Stimulated activated naive CD8-positive, alpha-beta T cell treated with anti-CD3 and anti-CD28 coated beads, Interleukin-15, amount 100 ng/mL, for 72 hours (primary cell): ENCODE results near the gene KITLG.
A peak's percentile ranks its signal among the peaks of the same experiment; 100 is the strongest.
"Not testable (repeated sequence)": the region's sequence is repeated elsewhere in the genome, so short reads cannot be mapped to it uniquely, and the experiment has no call there.

Source experiments
- ATAC-seq: fragments of 150-1000 bp; cut with Tn5 transposase; 2 replicates; pipeline ENCODE4 v1.10.0; 2021; ENCODE audit warnings: mild to moderate bottlenecking, moderate library complexity
- DNase-seq, 2 donors: peaks; one replicate each; pipeline ENCODE4 v3.0.0; 2021 to 2022
- H3K27ac Mint-ChIP-seq, 2 donors: one replicate each; pipeline ENCODE4 v1.8.0; 2022; ENCODE audit warnings: mild to moderate bottlenecking in 2 of 2, mixed read lengths in 2 of 2, moderate library complexity in 2 of 2
- H3K27me3 Mint-ChIP-seq: one replicate; pipeline ENCODE4 v1.8.0; 2022; ENCODE audit warnings: mixed read lengths
- H3K4me1 Mint-ChIP-seq: one replicate; pipeline ENCODE4 v1.8.0; 2022; ENCODE audit warnings: mild to moderate bottlenecking, mixed read lengths
- H3K4me3 Mint-ChIP-seq, 2 donors: one replicate each; pipeline ENCODE4 v1.8.0; 2022; ENCODE audit warnings: mild to moderate bottlenecking in 2 of 2, mixed read lengths in 2 of 2, moderate library complexity in 1 of 2
- H3K9me3 Mint-ChIP-seq, 2 donors: one replicate each; pipeline ENCODE4 v1.8.0; 2022; ENCODE audit warnings: mixed read lengths in 2 of 2

Gene KITLG

GRCh38 chr12:88496429-88496828 lies 83.8 kb downstream of the KITLG start:
- DNase-seq = no peak
- ATAC-seq = no peak
- H3K4me1 Mint-ChIP-seq = no peaks in the 10 kb centered on the region
- peaks cover 7 to 11% of the 10 kb centered on the region in 2 donors for H3K9me3 Mint-ChIP-seq
- no peak overlapping the region for H3K4me3 Mint-ChIP-seq
- no peaks in the 10 kb centered on the region for H3K27me3 Mint-ChIP-seq
- H3K27ac Mint-ChIP-seq = no peak overlapping the region

GRCh38 chr12:88495031-88495430 lies 85.2 kb downstream of the KITLG start:
- no peaks in the 10 kb centered on the region for H3K27me3 Mint-ChIP-seq
- no peaks in the 10 kb centered on the region for H3K4me1 Mint-ChIP-seq
- ATAC-seq (no peak), DNase-seq (no peak)
- no peak overlapping the region for H3K4me3 Mint-ChIP-seq
- peaks cover 6 to 8% of the 10 kb centered on the region in 2 donors for H3K9me3 Mint-ChIP-seq
- H3K27ac Mint-ChIP-seq = no peak overlapping the region

- no peaks in the 10 kb centered on the region for H3K27me3 Mint-ChIP-seq
Observed at GRCh38 chr12:88494520-88494919, 85.8 kb downstream of the KITLG start.

GRCh38 chr12:88493636-88494035 lies 86.6 kb downstream of the KITLG start:
- Mint-ChIP-seq H3K27ac (no peak overlapping the region), H3K9me3 (no peaks in the 10 kb centered on the region), H3K4me1 (no peaks in the 10 kb centered on the region), H3K27me3 (no peaks in the 10 kb centered on the region), H3K4me3 (no peak overlapping the region)
- ATAC-seq (no peak), DNase-seq (no peak)

More at GRCh38 chr12:88494520-88494919, 85.8 kb downstream of the KITLG start:
- no peaks in the 10 kb centered on the region for H3K4me1 Mint-ChIP-seq
- no peak overlapping the region for H3K4me3 Mint-ChIP-seq
- ATAC-seq (no peak), DNase-seq (no peak)
- H3K9me3 Mint-ChIP-seq = peaks cover under 1 to 2% of the 10 kb centered on the region in 2 donors
- no peak overlapping the region for H3K27ac Mint-ChIP-seq

DNA sequence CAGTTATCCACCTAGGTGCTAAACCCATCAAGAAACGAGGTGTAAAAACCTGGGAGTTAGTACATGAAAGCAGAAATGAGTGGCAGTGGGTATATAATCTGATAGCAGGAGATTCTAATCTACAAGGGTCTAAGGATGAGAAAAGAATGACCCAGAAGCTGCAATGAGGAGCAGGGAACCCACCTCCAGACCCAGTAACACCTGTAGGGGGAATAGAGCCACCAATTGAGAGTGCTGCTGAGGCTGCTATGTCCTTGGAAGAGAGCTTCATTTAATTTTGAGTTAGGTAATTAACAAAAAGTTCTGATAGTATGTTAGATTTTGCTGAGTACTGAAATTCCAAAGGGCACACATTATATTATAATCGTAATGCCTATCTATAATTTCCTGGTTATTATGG lies 89.8 kb downstream of the KITLG start:
- H3K27me3 Mint-ChIP-seq = no peaks in the 10 kb centered on the region
- no peaks in the 10 kb centered on the region for H3K9me3 Mint-ChIP-seq
- no peak for DNase-seq
- H3K27ac Mint-ChIP-seq = no peak overlapping the region
- no peak for ATAC-seq
- H3K4me1 Mint-ChIP-seq = no peaks in the 10 kb centered on the region
- no peak overlapping the region for H3K4me3 Mint-ChIP-seq

DNA sequence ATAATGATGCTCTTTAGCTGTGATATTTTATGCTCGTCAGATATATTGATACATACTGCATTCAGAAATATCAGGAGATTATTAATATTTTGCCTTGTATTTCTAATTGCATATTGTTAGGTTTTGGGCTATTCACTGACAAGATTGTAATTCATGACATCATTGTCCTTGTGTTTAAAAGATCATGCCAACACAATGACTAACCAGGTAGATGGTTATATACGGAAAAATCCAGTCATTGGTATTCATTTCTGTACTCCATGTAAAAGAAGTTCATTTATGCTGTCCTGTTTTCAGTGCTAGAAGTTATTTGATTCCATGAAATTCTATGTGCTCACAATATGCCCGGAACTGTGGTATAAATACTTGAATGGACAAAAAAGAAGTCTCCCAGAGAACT lies 107.5 kb downstream of the KITLG start:
- ATAC-seq = no peak
- Mint-ChIP-seq H3K4me1 (no peaks in the 10 kb centered on the region), H3K9me3 (peaks cover 4 to 18% of the 10 kb centered on the region in 2 donors), H3K27me3 (no peaks in the 10 kb centered on the region), H3K4me3 (no peak overlapping the region), H3K27ac (no peak overlapping the region)
- no peak for DNase-seq

GRCh38 chr12:88472248-88472647 lies 108.0 kb downstream of the KITLG start:
- DNase-seq (no peak), ATAC-seq (no peak)
- Mint-ChIP-seq H3K9me3 (peaks cover 4 to 18% of the 10 kb centered on the region in 2 donors), H3K27me3 (no peaks in the 10 kb centered on the region), H3K4me3 (no peak overlapping the region), H3K27ac (no peak overlapping the region), H3K4me1 (no peaks in the 10 kb centered on the region)

DNA sequence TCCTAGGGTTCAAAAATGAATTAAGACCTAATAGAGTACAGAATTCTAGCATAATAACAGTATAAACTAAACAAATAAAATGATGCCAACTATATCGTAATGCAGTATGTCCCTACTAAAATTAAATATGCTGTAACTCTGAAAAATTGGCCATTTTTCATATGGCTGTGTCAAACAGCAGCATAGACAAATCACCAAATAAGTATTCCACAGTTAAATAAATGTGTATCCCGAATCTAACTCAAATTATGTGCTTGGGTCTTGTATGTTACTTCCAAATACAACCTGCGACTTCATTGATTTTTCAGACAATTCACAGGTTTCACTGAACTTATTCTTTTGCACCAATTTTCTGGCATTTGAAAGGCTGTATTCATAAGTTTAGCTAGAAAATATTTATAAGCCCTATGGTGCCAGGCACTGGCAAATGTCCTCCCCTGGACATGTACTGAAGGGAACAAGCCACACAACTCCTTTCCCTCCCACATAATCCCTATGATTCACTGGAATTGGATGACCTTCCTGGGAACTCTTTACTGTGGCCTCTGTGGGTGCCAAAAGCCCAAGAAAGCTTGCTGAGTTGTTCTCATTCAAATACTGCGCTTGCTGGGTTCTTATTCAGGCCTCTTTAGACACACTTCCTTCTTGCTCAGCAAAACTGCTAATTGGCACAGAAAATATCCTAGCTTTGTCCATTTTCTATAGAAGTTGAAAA lies 108.8 kb downstream of the KITLG start:
- Mint-ChIP-seq H3K9me3 (peaks cover 4 to 14% of the 10 kb centered on the region in 2 donors), H3K4me3 (no peak overlapping the region), H3K27ac (no peak overlapping the region), H3K4me1 (no peaks in the 10 kb centered on the region), H3K27me3 (no peaks in the 10 kb centered on the region)
- DNase-seq (no peak), ATAC-seq (no peak)

GRCh38 chr12:88469154-88469553 lies 111.1 kb downstream of the KITLG start:
- no peak overlapping the region for H3K27ac Mint-ChIP-seq
- ATAC-seq (no peak), DNase-seq (no peak)
- H3K4me3 Mint-ChIP-seq = no peak overlapping the region
- H3K27me3 Mint-ChIP-seq = no peaks in the 10 kb centered on the region
- H3K9me3 Mint-ChIP-seq = peaks cover 4 to 13% of the 10 kb centered on the region in 2 donors
- no peaks in the 10 kb centered on the region for H3K4me1 Mint-ChIP-seq

- Mint-ChIP-seq H3K27ac (no peak overlapping the region), H3K9me3 (peaks cover 4 to 14% of the 10 kb centered on the region in 2 donors), H3K4me1 (no peaks in the 10 kb centered on the region), H3K27me3 (no peaks in the 10 kb centered on the region), H3K4me3 (no peak overlapping the region)
- DNase-seq (no peak), ATAC-seq (no peak)
Observed at GRCh38 chr12:88468581-88468980, 111.7 kb downstream of the KITLG start.

GRCh38 chr12:88466708-88467107 lies 113.6 kb downstream of the KITLG start:
- not testable (repeated sequence) for H3K27me3 Mint-ChIP-seq, ATAC-seq, H3K4me1 Mint-ChIP-seq, H3K27ac Mint-ChIP-seq, DNase-seq, H3K4me3 Mint-ChIP-seq
- peaks cover 4 to 14% of the 10 kb centered on the region in 2 donors for H3K9me3 Mint-ChIP-seq

DNA sequence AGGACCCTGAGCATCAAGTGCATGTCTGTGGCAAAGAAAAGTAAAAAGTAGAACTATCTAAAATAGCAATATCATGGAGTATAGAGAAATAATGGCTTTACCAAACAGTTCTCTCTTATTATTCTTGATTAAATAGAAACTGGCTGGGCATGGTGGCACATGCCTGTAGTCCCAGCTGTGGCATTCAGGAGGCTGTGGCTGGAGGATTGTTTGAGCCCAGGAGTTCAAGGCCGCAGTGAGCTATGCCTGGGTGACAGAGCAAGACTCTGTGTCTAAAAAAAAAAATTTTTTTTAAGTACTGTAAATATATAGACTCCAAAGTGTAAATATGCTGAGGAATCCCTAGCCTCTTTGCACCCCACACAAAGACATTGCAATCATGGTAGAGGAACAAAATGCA lies 121.9 kb downstream of the KITLG start:
- Mint-ChIP-seq H3K4me3 (no peak overlapping the region), H3K9me3 (peaks cover 0 to 6% of the 10 kb centered on the region in 2 donors), H3K4me1 (no peaks in the 10 kb centered on the region), H3K27ac (no peak overlapping the region), H3K27me3 (no peaks in the 10 kb centered on the region)
- DNase-seq = no peak
- ATAC-seq = no peak

GRCh38 chr12:88453323-88453722 lies 126.9 kb downstream of the KITLG start:
- ATAC-seq (no peak), DNase-seq (no peak)
- H3K27ac Mint-ChIP-seq = no peak overlapping the region
- H3K9me3 Mint-ChIP-seq = no peaks in the 10 kb centered on the region
- H3K4me1 Mint-ChIP-seq = no peaks in the 10 kb centered on the region
- H3K4me3 Mint-ChIP-seq = no peak overlapping the region
- H3K27me3 Mint-ChIP-seq = no peaks in the 10 kb centered on the region

DNA sequence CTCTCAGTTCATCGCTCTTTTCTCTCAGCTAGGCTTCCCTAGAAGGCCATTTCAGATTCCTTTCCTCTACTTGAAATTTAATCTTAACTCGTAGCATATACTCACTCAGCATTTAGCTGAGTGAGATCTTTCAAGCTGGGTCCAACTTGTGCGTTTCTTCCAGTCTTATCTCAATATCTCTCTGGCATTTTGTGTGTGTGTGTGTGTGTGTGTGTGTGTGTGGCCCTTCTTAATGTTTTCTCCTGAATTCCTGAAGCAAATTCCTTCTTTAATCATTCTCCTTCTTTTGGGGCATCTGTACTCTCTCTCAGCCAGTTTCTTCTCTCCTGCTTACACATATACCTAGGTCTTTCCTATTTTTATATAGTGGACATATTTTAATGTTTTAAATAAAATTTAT lies 129.1 kb downstream of the KITLG start:
- H3K9me3 Mint-ChIP-seq = no peaks in the 10 kb centered on the region
- no peak for ATAC-seq
- no peak for DNase-seq
- no peak overlapping the region for H3K27ac Mint-ChIP-seq
- H3K27me3 Mint-ChIP-seq = no peaks in the 10 kb centered on the region
- no peaks in the 10 kb centered on the region for H3K4me1 Mint-ChIP-seq
- no peak overlapping the region for H3K4me3 Mint-ChIP-seq

- H3K4me1 Mint-ChIP-seq = no peaks in the 10 kb centered on the region
- ATAC-seq = no peak
- no peaks in the 10 kb centered on the region for H3K9me3 Mint-ChIP-seq
- DNase-seq = no peak
- peak overlapping the region in 1 of 2 donors; percentile 54 for H3K27ac Mint-ChIP-seq
- H3K4me3 Mint-ChIP-seq = no peak overlapping the region
- H3K27me3 Mint-ChIP-seq = no peaks in the 10 kb centered on the region
Observed at GRCh38 chr12:88450136-88450535, 130.1 kb downstream of the KITLG start.

GRCh38 chr12:88448337-88448915 lies 131.8 kb downstream of the KITLG start:
- no peak for DNase-seq
- ATAC-seq = no peak
- Mint-ChIP-seq H3K4me1 (no peaks in the 10 kb centered on the region), H3K4me3 (no peak overlapping the region), H3K27ac (no peak overlapping the region), H3K27me3 (no peaks in the 10 kb centered on the region), H3K9me3 (no peaks in the 10 kb centered on the region)
